Measurements from ENCODE around the gene SDCBP2.

Gene SDCBP2, protein sequence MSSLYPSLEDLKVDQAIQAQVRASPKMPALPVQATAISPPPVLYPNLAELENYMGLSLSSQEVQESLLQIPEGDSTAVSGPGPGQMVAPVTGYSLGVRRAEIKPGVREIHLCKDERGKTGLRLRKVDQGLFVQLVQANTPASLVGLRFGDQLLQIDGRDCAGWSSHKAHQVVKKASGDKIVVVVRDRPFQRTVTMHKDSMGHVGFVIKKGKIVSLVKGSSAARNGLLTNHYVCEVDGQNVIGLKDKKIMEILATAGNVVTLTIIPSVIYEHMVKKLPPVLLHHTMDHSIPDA

DNA sequence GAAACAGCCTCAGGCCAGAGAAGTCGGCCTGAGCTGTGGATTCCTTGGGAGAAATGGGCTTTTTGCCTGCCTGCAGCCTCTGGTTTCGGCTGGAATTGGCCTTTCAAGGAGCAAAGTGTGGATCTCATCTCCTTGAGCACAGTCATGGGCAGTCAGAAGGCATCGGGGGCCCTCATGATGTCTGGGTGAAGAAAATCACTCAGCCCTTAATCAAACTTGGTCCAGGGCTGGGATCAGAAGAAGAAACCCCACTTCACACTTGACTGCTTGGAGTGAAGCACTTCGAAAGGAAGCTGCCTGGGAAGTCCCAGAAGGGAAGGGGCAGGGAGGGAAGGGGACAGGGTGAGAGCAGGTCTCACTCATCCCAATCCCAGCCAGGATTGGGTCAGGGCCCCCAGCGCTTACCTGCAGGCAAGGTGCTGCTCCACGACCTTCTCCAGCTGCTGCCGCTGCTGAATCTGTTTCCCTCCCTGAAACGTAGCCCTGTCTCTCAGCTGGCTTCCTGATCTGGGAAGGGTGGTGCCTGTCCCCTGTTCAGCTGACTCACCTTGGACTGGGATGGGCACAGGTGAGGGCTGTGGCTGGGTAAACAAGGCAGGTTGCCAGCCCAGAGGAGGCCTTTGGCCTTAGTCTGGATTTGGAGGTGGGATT is at the start of gene SDCBP2:
TSS of gene SDCBP2 (minus strand) at position 460 of the 651 bp plus-strand sequence. CDS start 8,723 bp downstream, outside the sequence.
- ATAC-seq = no peak

DNA sequence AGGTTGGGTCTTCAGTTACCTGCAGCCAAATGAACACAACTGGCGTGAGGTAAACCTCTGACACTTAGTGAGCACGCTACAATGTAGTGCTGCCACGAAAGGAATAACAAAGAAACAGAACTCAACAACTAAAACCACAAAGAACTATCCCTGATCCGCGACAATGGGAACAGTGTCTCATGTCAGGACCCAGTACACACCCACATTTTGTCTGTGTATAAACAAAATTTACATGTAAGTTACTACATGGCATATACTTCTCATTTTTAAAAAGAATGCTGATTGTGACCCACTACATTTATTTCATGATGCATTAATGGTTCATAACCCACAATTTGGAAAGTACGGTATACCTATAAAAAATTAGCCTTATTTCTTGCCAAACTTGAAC is 49.8 kb upstream of the SDCBP2 start:
- no peak for ATAC-seq

DNA sequence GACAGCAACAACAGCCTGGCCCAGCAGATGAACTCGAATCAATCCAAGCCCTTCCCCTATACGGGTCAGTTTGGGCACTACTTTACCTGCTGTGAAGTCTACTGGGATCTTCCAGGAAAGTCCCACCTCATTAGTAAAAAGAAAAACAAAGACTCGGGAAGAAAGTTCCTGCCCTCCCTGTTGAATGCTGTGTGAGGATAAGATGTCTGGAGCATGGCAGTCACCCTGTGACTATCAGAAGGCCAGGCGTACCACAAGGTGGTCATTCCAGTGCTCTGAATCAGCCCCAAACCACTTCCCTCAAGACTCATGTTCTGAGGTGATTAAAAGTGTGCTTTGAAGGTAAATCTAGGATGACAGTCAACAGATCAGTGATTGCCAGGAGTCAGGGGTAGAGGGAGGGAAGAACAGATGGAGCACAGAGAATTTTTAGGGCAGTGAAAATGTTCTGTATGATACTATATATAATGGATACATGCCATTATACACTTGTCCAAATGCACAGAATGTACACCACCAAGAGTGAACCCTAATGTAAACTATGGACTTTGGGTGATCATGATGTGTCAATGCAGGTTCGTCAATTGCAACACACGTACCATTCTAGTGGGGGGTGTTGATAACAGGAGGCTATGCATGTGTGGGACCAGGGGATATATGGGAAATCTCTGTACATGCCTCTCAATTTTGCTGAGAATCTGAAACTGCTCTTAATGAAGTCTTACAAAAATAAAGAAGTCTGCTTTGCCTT is 49.2 kb upstream of the SDCBP2 start:
- peak; percentile 42 to 53 for ATAC-seq

DNA sequence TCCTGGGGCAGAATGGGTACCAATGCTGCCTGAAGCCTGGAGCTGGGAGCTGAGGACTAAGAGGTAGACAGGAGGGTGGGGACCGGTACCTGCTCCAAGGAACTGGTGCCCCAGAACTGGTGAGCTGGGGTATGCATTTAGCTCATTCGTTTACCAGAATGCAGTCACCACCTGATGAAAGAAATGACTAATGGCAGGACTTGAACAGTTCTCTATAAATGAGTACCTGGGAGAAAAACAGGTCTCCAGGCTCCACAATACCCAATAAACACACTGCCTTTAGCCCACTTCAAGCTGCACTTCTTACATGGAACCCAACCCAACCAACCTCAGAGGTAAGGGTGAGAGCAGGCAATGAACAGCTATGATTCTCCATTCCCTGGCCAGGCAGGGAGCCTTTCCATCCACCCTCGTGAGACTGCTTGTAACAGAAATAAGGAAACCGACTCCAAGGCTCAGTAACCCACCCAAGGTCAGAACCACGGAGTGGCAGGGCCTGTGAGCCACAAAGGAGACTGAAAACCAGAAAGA is 48.5 kb upstream of the SDCBP2 start:
- peak; percentile 82 to 84 for ATAC-seq

DNA sequence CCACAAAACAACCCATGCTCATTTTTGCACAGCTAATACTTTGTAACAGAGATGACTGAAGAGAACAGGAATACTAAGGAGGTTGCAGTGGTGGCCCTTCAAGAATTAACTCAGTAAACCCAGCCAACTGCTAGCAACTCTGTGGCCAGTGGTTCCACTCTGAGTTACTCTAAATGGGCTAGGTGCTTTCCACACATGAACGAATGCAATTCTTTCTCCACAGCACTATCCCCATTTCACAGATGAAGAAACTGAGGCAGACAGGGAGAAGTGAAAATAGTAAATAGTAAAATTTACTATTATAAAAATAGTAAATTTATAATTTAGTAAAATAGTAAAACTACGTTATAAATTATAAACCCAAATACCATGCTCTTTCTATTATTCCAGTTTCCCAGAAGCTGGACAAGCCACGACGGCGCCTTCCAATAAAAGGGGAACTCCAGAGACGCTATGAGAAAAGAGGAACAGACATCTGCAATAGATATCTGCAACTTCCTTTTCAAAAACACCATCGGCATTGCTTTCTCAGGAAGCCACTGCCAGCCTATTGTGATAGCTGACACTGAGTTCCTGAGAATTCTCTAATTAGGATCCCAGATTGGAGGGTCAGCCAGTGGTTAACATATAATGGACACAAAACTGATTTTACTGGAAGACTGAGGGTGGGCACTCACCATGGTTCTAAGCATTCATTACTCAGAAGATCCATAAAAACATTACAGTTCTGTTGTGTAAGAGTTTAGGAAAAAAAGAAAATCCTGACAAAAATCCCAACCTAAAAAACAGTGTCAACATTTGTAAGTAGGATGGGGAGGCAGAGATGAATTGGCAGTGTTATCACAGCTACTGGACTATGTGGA is 47.7 kb upstream of the SDCBP2 start:
- no peak for ATAC-seq

DNA sequence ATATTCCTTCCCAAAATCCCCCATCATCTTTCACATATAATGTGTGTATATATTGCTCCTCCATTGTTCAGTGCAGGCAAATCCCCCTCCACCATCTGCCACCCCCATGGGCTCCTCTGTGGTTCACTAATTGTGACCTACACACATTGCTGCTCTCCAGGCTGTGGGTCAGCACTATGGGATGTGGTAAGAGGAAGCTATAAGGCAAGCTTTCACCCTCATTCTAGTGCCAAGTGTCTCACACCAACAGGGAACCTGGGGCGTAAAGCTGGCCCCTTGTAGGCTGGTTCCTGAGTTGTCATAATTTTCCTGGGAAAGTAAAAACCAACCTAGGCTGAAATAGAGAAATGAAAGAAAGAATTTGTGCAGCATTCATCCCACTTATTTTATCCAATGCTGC is 47.1 kb upstream of the SDCBP2 start:
- no peak for ATAC-seq

DNA sequence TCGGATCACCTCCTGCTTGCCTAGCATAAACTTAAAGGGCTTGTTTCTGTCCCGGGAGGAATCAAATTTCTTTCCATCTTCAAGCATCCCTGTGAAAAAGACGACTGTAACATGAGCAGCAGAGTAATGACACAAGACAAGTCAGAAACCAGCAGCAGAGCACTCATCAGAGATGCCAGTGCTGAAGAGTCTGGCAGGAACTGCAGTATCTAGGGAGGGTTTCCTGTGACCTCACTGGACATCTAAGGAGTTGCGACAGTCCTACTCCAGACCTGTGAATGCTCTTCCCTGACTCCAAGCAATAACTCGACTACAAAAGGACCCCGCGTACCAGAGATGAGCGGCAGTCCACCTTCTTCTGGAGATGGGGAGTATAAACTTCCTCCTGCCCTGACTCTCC is 46.6 kb upstream of the SDCBP2 start:
- no peak for ATAC-seq

DNA sequence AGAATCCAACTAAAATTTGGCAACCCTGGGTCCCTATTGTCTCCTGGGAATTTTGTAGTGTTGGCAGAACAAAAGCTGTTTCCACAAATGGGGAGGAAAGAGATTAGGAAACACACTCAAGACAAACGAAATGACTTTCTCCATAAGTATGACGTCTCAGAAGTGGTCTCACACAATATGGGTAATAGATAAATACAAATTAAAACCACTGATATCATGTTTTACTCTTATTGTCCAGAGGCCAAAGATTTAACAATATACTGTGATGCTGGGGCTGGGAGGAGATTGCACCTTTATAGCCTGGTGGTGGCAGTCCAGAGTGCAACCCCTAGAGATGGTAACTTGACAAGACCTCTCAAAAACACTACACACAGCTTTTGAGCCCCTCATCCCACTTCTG is 45.3 kb upstream of the SDCBP2 start:
- ATAC-seq = no peak

DNA sequence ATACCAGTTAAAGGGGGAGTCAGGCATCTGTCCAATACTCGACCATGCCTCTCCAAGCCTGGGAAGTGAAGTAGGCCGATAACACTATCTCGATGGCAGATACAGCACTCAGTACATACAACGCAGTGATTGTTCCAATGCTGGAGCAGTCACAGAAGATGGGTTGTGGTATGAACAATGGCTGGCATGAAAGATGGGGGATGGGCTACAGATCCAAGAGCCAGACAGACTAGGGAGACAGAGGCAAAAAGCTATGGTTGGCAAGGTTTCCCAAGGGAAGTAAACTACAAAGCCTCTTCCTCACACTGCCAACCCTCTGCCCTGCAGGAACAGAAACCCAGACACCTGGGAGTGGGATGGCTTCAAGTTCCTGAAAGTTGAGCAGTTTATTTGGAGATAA is 44.7 kb upstream of the SDCBP2 start:
- ATAC-seq = no peak

DNA sequence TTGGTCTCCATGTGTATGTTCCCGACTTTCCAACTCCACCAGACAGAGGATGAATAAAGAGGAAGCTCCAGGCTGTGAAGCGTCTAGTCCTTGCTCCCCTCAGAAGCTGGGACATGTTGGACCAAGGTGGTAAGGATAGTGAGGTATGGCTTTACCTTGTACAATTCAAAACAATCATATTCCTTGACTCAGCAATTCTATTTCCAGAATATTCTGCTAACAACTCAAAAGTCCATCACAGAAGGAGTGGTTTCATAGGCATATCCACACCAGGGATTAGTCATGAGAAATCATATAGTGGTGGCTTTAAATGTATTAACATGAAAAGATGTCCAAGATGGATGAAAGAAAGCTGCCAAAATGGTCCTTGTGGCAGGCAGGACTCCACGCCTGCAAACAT is 44.1 kb upstream of the SDCBP2 start:
- ATAC-seq = no peak

DNA sequence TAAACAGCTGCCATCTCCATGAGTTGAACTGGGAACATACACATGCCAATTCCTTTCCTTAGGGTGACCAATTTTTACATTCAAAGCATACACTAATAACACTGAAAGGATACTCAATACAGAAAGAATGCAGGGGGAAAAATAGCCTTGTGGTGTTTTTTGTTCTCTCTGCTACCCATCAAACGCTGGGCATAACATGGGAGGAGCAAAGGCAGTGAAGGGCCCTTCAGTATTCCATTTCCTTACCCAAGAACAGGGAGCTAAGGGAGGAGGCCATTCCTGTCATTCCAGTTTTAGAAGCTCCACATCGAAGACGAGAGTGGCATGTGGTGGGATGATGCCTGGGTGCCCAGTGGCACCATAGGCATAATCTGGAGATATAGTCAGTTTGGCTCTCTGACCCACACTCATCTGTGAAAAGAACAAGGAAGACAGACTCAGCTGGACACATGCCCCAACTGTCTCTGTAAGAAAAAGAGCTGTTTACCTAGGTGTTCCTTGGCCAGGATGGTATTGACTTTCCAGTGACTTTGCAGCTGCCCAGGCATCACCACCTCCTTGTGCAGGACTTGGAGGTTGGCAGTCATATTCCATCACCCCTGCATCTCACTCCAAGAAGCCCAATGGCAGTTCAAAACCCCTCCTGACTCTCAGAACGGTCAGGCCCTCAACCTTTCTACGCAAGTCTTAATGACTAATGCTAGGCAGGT is 43.0 kb upstream of the SDCBP2 start:
- ATAC-seq = no peak

DNA sequence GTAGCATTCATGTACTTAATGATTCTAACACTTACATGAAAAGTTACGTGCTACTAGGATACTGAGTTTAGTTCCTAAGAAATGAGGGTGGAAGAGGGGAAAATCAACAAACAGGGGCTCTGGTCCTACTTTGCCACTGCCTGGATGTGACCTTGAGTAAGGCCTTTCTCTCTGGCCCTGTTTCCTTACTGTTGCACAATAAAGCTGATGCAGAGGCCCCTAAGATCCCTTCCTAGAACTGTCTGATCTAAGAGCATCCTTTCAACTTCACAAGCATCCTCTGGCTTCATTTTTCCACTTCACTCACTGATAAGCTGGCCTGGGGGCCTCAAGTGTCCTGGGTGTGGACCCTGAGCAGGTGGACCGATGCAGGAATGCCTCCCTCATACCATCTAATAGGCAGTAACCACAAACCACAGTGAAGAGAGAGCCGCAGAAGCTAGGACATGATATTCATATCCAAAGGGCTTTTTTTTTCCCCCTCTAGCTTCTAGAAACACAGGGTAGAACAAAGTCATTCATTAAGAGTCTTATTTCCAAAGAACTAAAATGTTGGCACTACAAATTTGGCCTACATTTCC is 42.4 kb upstream of the SDCBP2 start:
- no peak for ATAC-seq

DNA sequence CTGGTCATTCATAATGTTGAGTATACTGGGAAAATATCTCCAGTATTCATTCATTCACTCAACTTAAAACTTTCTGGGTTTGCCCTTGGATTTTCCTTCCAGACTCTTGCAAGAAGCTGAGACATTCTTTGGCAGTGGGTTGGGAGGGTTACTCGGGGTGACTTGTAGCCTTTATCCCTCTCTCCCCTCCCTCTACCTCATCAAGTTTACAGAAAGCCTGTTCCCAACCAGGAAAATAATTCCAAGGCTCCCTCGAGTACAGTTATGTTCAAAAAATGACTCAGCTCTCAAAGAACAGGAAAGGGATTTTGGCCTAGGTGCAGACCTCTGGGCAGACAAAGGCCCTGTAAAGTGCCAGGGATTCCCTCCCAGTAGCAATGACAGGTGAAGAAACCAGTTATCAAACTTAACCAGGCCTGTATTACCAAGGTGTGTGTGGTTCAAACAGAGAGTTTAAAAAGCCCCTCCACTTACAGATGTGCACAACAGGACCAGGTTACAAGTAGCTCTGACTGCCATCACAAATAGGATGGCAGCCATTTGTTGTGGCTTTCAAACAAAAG is 41.7 kb upstream of the SDCBP2 start:
- no peak for ATAC-seq

DNA sequence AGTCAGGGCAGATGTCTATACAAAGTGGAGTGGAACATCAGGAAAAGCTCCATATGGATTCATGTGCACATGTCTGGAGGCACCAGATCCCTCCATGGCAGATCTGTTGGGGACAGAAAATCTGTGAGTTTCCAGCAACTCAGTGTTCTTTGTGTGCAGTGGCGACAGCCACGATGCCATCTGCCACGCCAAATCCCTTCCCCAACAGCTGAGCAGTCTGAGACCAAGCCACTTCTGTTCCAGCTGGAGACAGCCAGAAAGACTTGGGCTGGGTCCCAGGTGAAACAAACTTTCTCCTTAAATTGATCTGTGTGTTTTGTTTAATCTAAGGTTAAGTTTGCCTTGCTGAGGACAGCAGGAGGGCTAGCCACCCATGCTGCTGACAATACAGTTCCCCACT is 41.0 kb upstream of the SDCBP2 start:
- no peak for ATAC-seq

DNA sequence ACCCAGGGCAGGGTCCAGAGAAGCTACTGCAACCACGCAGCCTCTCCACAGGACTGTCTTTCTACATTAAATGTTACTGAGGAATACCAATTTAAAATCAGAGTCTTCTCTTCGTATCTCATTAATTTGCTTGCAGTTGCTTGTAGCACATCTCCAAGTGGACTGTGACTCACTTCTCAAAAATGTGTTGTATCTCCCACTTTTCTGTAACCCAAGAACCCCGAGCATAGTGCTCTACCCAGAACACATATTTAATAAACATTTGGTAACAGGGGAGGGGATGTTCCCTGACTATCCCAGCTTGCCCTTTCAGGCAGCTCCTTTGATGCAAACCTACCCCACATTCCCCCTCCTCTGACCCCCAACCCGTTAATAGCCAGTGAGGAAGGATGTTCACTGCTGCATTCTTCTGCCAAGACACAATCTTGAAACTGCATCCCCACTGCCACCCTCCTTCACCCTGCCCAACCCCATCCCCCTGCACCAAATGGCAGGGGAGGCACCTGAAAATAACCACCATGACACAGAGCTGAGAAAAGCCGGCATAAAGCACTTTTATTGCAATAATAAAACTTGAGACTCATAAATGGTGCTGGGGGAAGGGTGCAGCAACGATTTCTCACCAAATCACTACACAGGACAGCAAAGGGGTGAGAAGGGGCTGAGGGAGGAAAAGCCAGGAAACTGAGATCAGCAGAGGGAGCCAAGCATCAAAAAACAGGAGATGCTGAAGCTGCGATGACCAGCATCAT is 39.7 kb upstream of the SDCBP2 start:
- ATAC-seq = no peak

DNA sequence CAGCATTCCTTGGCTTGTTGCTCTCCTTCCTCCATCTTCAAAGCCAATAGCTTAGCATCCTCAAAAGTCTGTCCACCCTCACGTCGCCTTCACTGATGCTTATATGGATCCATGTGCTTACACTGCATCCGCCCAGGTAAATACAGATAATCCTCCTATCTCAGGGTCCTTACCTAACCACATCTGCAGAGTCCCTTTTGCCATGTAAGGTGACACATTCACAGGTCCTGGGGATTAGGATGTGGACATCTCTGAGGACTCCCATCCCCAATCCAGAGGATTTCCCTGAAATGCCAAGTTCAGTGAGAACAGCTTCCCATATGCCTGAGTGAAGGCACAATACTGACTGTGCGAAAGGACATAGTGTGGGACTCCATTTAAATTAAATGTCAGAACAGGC is 38.5 kb upstream of the SDCBP2 start:
- no peak for ATAC-seq

DNA sequence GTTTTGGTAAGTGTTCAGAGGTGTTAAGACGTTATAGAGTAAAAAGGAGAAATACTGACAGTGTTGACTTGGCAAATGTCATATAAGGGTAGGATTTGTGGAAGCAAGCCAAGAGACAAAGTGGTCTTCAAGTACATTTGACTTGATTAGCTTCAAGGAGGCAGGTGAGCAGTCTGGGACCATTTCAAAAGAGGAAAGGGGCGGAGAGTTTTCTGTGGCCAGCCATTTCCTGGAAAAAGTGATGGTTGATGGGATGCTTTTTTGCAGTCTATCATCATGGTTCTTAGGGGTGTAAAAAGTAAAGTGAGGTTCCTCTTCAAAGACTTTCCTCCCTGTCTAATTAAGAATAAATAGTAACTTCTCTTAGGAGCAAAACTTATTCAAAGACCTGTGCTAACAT is 35.2 kb upstream of the SDCBP2 start:
- no peak for ATAC-seq

DNA sequence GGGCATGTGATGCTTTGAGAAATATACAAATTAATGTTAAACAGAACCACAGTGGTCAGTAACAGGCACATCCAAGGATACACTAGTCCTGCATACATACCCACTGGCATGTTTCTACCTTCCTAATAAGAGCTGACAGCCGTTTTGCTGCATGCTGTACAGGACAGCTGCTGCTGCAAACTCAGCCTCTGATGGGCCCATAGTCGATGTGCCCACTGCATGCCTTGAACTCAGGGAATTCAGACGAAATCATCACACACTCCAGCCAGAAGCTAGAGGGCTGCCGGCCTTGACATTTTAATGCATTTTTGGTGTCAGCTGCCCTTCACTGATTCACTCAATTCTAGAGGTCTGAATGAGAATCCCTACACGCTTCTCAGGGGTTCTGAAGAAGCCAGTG is 34.6 kb upstream of the SDCBP2 start:
- no peak for ATAC-seq

DNA sequence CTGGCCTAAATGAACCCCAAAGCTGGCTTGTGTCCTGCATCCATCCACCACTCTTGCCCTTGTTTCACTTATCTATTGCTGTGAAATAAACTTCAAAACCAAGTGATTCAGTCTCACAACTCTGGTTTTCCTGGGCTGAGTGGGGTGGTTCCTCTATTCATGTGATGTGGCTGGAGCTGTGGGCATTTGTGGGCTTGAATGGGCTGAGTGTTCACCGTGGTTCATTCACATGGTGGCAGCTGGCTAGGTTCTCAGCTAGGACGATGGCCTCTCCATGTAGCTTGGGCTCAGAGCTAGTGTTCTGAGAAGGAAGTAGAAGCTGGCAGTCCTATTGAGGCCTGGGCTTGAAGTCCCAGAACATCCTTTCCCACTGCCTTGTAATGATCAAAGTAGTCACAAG is 33.5 kb upstream of the SDCBP2 start:
- no peak for ATAC-seq

DNA sequence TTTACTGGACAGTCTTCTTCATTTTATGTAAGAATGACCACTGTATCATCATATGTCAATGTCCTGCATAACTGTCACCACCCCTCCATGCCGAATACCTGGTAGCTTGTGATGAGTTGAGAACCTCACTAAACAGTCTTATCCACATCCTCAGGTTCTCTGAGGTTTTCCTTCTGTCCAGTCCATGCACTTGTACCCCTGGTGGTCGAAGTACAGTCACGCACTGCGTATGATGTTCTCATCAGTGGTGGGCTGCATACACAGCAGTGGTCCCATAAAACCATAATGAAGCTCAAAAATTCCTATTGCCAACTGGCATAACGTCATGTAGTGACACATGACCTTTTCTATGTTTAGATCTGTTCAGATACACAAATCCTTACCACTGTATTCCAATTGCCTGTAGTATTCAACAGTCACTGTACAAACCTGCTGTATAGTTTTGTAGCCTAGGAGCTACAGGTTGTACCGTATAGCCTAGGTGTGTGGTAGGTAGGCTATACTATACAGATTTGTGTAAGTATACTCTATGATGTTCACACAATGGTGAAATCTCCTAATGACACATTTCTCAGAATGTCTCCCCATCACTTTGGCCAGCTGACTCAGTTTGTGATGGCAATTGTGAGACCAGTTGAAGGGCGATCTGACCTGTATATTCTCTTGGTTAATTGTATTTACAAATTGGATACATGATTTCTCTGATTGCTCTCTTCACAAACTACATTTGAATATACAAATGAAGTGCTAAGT is 31.3 kb upstream of the SDCBP2 start:
- no peak for ATAC-seq

All from activated CD4-positive, CD25-positive, alpha-beta regulatory T cell treated with anti-CD3 and anti-CD28 coated beads, Interleukin-2, amount 50 U/mL, for 24 hours (primary cell).